HG02588 (cell line): ENCODE data around the gene TRDN.
"Not testable (repeated sequence)": the region's sequence is repeated elsewhere in the genome, so short reads cannot be mapped to it uniquely, and the experiment has no call there.

Experiments
- ATAC-seq: cut with Tn5 transposase; IDR thresholded peaks from one replicate; pipeline ENCODE4 v1.9.1; 2021; ENCODE audit warnings: mild to moderate bottlenecking, moderate library complexity; ENCODE audit not compliant: unreplicated experiment

TRDN gene

DNA sequence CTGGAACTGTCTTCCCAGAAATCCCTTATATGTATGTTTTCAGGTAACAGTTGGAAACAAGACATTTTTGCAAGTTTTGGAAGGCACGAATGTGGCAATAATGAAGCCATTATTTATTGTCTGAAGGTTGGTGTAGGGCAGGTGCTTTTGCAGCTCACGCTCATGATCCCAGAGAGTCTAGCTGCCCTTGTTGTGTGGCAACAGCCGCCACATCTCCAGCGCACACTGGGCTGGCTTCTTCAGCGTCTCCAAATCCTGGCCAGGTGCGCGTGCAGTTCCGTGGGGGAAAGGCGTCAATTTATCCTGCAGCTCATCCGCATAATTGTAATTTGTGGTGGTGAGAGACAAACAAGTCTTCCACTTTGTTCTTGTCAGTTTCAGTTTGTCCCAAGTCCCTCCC, 71.2 kb downstream of the TRDN start:
- no peak for ATAC-seq

DNA sequence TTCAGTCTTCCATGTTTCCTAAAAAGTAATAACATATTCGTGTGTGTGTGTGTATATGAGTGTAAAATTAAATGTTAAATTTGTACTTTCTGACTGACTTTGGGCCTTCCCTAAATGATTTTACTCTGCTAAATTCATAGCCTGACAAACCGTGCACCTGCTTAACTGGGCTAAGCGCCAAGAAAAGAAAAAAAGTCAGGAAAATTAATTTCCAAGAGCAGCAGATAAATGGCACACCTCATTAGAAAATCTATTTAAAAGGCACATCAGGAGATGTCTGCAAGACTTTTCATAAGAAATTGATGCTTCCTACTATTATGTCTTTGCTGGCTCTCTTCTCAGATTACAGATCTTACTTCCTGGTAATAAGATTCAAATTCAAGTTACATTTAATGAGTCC, 72.4 kb downstream of the TRDN start:
- no peak for ATAC-seq

DNA sequence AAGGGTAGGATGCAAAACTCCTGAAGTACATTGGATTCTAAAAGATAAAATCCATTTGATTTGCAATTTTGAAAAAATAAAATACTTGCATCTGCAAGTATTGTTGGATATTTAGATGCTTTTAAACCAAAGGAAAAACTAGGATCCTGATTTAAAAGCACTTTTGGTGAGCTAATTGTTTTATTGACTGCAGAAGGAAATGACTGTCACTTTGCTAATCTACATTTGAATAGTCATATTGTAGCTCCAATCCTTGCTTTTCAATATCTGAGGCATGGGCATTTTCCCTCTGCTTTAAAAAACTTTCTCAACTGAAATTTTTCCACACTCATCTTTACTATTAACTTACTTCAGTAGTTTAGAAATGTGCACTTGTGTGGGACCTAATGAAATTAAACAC, 74.1 kb downstream of the TRDN start:
- no peak for ATAC-seq

DNA sequence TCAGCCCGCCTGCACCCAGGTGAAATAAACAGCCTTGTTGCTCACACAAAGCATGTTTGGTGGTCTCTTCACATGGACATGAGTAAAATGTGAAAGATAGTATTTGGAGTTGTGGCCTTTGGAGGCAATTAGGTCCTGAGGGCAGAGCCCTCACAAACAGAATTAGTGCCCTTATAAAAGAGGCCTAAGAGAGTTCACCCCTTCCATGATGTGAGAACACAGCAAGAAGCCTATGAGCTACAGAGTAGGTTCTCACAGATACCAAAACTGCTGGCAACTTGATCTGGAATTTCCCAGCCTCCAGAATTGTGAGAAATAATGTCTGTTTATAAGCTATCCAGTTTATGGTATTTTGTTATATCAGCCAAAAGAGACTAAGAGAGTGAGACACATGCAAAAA, 74.5 kb downstream of the TRDN start:
- no peak for ATAC-seq

DNA sequence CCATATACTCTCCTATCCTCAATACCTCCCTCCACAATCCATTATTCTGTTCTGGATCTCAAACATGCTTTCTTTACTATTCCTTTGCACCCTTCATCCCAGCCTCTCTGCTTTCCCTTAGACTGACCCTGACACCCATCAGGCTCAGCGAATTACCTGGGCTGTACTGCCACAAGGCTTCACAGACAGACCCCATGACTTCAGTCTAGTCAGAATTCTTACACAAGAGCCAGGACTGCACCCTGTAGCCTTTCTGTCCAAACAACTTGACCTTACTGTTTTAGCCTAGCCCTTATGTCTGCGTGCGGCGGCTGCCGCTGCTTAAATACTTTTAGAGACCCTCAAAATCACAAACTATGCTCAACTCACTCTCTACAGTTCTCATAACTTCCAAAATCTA, 76.9 kb downstream of the TRDN start:
- ATAC-seq, result not testable (repeated sequence)

DNA sequence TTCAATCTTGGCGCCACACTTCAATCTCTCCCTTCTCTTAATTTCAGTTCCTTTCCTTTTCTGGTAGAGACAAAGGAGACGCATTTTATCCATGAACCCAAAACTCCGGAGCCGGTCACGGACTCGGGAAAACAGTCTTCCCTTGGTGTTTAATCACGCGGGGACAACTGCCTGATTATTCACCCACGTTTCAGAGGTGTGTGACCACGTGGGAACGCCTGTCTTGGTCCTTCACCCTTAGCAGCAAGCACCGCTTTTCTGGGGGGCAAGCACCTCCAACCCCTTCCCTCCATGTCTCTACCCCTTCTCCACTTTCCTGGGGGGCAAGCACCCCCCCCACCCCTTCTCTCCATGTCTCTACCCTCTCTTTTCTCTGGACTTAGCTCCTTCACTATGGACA, 79.3 kb downstream of the TRDN start:
- ATAC-seq, result not testable (repeated sequence)

DNA sequence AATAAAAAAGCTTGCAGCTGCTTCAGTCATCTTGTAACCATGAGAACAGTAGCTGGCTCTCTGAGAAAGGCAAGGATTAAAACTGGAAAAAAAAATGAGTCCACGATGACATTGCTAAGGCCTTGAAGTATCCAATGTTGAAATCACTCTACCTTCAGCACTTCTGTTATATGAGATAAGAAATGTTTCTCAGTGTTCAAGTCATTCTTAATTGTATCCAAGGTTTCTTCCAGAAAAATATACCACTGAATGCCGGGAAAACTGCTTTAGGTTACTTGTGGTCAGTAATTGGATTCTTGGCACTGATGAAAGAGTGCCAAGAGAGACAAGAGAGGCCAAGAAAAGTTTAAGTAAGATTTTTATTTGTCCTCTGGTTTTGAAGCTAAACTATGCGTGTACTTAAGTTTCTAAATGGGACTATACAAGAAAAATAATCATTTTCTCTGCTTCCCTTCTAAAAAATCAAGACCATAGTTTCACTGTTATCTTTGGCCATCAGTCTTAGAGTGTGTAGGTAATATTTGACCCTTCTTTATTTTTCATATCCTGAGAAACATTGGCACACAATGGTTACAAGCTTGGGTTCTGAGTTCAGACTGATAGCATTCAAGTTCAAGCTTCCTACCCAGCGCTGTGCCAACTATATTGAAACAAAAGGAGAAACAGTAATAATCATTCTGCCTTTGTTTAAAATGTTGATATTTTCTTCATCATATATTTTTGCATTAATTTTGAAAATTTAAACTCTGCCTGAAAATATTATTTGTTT, 84.6 kb downstream of the TRDN start:
- ATAC-seq, result no peak

DNA sequence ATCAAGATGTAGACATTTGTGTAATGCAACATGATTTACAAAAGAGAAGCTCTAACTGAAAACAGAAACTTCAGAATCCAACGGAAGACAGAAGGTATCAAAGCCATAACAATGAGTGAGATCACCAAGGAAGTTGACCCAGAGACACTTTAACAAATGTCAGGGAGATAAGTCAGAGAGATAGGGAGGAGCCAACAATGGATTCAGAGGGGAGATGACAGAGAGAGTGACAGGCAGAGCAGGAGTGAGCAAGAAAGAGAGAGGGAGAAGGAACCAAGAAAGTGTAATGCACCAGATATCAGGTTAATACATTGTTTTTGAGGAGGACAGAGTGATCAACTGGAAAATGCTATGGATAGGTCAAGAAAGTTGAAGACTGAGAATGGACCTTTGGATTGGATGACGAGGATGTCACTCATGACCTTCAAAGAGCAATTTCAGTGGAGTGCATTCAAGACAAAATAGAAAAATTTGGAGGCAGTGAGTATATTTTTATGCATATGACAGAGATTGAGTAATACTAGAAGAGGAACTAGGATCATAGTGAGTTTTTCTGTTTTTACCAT, 86.6 kb downstream of the TRDN start:
- no peak for ATAC-seq

DNA sequence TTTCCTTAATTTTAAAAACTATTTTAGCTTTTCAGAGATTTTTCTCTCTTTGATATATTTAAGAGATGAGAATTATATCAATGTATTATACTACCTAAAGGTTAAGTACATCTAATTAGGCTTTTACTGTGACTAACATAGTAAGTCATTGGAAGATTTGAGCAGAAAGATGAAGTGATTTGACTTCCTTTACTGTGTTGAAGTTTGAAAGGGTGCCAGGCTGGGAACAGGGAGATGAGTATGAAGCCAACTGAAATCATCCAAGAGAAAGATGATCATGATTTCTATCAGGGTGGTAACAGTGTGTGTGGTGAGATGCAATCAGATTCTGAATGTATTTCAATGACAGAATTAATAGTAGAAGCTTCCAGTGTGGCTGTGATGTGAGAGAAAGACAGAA, 87.3 kb downstream of the TRDN start:
- no peak for ATAC-seq

DNA sequence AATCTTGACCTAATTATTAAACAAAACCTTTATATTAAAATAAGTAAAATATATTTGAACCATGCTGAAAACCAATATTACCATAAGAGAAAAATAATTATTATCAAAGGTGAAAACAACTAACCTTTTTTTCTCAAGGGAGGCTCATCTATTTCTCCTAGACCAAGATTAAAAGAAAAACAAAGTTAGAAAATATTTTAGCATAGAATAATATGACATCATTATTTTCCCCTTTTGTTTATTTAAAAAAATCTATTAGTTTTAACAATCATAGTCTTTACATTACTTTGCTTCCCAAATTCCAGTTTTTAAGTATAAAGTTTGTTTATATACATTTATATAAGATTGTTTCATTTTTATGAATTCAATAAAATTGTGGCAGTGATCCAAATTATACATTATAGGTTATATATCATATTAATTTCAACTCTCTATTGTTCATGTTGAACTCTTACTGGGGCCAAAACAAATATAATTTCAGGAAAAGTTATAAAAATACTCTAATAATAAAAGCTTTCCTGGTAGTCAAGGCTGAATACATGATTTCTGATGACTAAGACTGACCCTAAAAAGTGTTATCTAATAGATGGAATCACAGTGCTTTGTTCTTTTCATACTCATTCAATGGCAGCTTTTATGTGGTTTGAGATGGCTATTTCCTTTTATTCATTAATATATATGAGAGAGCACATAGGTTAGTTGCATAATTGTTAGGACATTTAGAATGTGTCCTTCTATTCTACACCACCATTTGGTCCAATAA, 89.4 kb downstream of the TRDN start:
- no peak for ATAC-seq

DNA sequence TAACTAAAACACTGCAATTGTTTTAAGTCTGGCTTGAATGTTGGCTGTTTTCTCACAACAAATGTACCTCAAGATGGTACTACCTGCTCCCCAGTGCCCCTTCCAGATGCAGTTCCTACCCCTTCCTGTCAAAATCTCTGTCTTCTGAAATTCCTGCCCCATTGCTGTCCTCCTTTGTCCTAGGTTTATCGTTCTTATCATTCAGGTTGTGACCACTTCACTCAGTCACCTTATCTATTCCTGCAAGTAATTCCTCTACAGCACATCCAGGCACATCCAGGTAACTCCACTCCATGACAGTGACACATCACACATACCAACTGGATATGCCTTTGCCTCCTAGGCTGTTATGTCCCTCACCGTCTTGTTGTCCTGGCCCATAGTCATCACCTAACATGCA, 90.2 kb downstream of the TRDN start:
- no peak for ATAC-seq

DNA sequence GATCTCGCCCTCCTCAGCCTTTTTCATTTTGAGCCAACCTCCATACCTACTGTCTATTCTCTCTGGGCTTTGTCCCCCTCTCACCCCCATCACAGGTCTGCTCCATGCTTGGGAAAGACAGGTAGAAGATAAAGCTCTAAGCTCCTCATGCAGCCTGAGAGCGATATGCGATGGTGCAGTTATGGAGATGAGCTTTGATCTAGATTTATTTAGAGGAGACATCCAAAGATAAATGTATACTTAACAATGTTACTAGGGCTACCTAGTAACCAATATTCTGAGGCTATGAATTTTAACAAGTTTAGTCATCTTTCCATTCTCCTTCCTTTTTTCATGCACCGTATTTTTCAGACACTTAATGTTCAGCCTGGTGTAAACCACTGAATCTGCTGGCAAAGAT, 95.3 kb downstream of the TRDN start:
- ATAC-seq, result no peak

DNA sequence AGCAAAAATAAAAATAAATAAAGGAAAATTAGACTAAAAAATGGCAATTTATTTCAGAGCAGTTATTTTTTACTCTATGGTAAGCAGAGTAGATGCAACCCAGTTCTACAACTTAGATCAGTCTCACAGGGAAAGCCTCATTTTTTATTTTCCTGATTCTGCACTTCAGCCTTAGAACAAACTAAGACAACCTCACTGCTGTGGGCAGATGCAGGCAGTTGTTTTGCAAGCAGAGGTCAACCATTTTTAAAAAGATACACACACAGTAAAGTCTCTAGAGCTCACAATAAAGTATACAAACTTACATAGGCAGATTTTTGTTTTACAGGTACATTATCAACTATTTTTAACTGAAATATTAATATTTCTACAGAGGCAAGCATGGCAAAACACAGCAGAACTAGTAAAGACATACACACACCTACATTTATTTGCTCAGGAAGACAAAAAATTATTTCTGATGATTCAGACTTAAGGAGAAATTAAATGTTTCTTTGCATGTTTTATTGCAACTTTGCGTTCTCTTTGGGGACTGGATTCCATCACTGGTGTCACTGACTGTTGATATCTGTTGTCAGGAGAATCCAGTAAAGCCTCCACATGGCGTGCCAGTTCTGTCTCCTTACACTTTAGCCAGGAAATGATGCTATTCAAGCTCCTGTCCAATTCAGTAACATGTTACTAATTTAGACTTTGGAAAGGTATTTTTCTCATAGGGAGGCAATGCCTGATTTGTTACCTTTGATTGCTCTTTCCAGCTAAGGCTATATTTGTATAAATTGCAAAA, 102.7 kb downstream of the TRDN start:
- no peak for ATAC-seq

DNA sequence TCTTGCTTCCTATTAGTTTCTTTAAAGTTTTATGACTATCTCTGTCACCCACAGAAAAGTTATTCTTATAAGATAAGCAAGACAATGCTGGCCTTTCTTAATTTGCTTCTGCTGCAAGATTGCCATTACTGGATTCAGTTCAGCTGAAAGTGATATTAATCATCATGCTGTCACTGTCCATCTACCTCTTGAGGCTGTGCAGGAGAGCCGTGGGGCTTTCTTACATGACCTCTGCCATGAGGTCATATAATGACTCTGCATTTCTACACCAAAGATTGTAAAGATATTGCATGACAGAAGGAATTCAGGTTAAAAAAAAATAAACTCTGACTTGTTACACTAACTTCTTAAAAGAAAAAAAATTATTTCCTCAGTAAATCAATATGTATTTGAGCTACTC, 106.9 kb downstream of the TRDN start:
- ATAC-seq, result no peak

DNA sequence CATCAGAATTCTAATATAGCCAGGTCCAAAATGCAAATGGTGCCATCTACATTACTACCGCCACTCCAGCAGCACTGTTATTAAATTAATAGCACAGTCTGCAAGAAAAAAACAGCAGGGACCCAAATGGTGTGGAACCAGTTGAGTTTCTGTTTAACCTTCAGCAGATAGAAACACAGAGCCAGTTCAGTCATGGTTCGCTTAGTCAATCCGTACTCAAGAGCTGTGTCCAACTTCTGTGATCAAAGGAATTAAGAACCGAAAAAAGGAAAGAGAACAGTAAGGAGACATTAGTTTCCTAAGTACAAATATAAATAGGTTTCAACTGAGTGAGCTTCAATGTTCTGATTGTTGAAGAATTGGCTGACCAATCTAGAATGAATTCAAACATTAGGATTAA, 107.7 kb downstream of the TRDN start:
- ATAC-seq, result no peak

DNA sequence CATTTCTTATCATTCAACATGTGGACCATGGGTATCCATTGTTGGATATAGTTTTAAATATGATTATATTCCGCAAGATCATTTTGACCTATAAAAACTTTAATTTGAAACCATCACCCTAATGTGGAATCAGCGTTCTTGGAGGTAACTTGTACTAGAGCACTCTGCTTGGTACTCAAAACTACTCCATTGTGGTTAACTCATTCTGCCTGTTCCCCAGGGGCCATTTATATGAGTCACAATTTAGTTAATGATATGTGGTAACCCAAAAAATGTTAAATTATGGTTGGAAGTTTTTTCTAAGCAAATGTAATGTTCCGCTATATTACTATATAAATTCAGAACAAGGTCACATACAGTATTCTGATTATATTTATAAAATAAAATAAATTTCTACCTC, 109.3 kb downstream of the TRDN start:
- ATAC-seq, result no peak

DNA sequence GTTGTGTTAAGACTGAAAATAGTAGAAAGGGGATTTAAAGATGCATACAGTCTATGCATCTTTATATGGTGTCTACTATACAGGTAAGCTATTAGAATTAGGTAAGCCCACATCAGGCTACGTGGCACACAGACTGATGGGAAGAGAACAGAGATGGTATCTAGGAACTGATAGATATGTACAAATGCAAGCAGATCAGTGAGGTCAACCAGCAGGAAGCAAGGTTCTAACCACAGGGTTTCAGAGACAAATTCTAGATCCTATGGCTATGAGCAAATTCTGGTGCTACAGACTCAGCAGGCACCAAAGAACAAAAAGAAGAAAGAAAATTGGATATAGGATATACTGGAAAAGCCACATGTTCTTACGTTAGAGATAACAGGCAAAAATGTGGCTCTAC, 110.6 kb downstream of the TRDN start:
- ATAC-seq, result no peak

DNA sequence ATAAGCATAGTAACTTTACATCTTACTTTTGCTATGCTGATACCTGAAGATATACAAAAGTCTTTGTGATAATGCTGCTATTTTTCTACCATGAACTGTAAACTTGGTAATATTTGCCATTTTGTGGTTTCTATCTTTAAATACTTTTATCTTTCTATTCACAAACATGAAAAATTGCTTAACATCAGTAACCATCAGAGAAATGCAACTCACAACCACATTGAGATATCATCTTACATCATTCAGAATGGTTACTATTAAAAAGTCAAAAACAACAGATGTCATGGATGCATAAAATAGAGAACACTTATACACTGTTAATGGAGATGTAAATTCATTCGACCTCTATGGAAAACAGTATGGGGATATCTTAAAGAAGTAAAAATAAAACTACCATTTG, 112.0 kb downstream of the TRDN start:
- ATAC-seq, result no peak

DNA sequence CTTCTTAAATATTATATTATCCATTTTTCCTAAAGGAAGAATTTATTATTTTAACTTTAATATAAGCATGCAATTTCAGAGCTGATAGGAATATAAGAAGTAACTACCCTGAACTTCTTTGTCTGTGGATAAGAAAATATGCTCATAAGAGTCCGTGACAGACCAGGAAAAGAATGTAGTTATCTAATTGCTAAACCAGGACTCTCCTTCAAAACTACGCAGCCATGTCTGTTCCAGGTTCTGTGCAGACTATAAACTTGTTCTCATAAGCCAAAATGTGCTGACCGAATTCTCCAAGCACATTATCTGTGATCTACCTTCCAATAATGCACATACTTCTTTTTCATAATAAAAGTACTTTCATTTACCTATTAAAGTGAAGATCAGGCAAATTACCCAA, 116.5 kb downstream of the TRDN start:
- ATAC-seq, result no peak

DNA sequence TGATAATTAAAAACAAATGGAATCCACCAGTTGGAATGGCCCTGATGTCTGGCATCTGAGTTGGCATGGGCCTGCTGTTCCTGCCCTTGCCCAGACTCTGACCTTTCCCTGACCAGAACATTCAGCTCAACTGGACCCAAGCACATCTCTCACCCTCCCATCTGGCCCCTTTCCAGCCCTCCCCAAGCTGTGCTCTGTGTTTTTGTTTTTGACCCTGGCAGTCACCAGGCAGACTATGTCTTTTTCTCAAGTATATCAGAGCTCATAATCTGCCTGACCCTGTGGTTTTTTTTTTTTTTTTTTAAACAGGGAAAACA, 117.6 kb downstream of the TRDN start:
- ATAC-seq, result no peak

DNA sequence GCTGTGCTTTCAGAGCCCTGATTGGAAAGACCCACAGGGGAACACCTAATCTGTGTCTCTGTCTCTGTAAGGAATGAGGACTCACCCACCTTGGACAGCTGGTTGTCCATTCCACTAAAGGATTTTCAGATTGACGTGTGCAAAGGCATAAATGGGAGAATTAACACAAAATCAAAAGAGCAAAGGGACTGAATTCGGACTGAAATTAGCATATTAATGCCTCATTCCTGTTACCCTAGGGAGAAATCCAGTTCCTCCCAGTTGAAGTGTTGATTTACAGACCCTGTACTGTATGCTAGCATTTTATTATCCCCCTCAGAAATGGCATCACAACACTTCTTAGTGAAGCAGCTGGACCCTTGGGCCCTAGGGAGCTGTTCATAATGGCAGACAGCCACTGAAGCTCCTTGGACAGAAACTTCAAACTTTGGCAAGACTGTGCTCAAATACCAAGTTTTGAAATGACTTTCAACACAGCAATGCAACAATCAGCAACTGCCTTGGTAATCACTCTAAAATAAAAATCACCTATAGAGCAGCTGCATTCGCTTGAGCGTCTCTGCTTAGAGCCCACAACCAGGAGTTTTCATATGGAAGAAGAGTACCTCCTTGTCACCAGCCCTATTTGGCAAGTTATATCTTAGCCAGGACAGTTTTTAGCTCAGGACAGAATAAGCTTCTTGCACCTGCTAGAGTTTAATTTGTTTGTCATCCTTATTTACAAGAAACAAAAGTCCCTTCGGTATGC, 118.1 kb downstream of the TRDN start:
- ATAC-seq, result no peak
